NCI-H446 (cell line): Measurements from ENCODE around the gene NOC2L.
"Not testable (repeated sequence)": the region's sequence is repeated elsewhere in the genome, so short reads cannot be mapped to it uniquely, and the experiment has no call there.

Experiments used
- DNase-seq, 2 experiments: peaks; one replicate each; lab custom pipeline; 2025; lab: John Stamatoyannopoulos, UW

The NOC2L gene

GRCh38 chr1:958823-959730 is at the start of gene NOC2L:
Gene NOC2L, minus strand, starts transcription at chr1:959256. Its CDS starts 16 bp downstream, at chr1:959240.
- peak; percentile 85 to 93 for DNase-seq

GRCh38 chr1:1006305-1007159 is 47.5 kb upstream of the NOC2L start:
- no peak for DNase-seq

GRCh38 chr1:1005774-1006304 is 46.8 kb upstream of the NOC2L start:
- DNase-seq: no peak

GRCh38 chr1:1004780-1005697 is 46.0 kb upstream of the NOC2L start:
- no peak for DNase-seq

- no peak for DNase-seq
Measured at GRCh38 chr1:1004420-1004779, 45.3 kb upstream of the NOC2L start.

GRCh38 chr1:1003618-1004419 is 44.8 kb upstream of the NOC2L start:
- DNase-seq: no peak

GRCh38 chr1:1001057-1001783 is 42.2 kb upstream of the NOC2L start:
- peak in 1 of 2 experiments; percentile 60 for DNase-seq

GRCh38 chr1:1000357-1001056 is 41.5 kb upstream of the NOC2L start:
- DNase-seq: peak; percentile 82 to 94

GRCh38 chr1:999725-1000356 is 40.8 kb upstream of the NOC2L start, which contains the start of gene HES4:
Gene HES4, minus strand, starts transcription at chr1:1000097. Its CDS starts 124 bp downstream, at chr1:999973.
- DNase-seq: peak; percentile 82 to 97

- DNase-seq: peak in 1 of 2 experiments; percentile 66
Measured at GRCh38 chr1:998995-999724, 40.1 kb upstream of the NOC2L start.

GRCh38 chr1:998745-998994 is 39.6 kb upstream of the NOC2L start:
- DNase-seq: no peak

GRCh38 chr1:997993-998744 is 39.1 kb upstream of the NOC2L start:
- no peak for DNase-seq

GRCh38 chr1:997713-997992 is 38.6 kb upstream of the NOC2L start:
- no peak for DNase-seq

- no peak for DNase-seq
Measured at GRCh38 chr1:996851-997712, 38.0 kb upstream of the NOC2L start.

GRCh38 chr1:995665-996633 is 36.9 kb upstream of the NOC2L start:
- DNase-seq: no peak

- not testable (repeated sequence) for DNase-seq
Measured at GRCh38 chr1:994546-994945, 35.5 kb upstream of the NOC2L start.
